DMS 273 treated with DMSO at 0.1 percent for 48 hours (cell line): Measurements from ENCODE around the gene TYW3.
"Not testable (repeated sequence)": the region's sequence is repeated elsewhere in the genome, so short reads cannot be mapped to it uniquely, and the experiment has no call there.

Source experiments
- DNase-seq: peaks from one replicate; lab custom pipeline; 2025; lab: John Stamatoyannopoulos, UW

The TYW3 gene

DNA sequence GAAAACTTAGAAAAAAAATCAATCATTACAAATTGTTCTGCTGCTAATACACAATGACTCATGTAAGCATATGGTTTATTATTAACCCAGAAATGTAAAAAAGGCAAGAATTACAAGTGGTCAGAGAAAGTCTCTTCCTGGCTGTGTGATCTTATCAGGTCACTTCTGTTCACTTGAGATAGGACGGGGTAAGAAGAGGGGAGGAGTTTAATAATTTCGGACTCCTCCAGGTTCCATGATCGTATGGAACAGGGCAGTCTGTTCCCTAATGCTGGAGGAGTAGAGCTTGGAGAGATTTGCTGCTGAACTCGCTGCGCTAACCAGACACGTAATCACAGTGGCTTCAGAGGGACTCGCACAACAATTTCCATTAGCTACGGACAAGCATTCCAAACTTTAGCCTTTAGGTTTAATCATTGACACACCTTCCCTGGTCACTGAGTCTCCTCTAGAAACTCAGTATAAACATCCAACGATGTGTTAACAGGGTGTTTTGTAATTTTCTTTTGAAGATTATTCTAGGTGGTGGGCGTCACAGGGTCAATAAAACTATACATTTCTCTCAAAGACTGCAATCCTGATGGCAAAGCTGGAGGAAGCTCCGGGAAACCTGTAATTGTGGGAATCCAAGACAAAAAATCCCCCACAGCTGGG lies 1.4 kb upstream of the TYW3 start:
- DNase-seq, result no peak

DNA sequence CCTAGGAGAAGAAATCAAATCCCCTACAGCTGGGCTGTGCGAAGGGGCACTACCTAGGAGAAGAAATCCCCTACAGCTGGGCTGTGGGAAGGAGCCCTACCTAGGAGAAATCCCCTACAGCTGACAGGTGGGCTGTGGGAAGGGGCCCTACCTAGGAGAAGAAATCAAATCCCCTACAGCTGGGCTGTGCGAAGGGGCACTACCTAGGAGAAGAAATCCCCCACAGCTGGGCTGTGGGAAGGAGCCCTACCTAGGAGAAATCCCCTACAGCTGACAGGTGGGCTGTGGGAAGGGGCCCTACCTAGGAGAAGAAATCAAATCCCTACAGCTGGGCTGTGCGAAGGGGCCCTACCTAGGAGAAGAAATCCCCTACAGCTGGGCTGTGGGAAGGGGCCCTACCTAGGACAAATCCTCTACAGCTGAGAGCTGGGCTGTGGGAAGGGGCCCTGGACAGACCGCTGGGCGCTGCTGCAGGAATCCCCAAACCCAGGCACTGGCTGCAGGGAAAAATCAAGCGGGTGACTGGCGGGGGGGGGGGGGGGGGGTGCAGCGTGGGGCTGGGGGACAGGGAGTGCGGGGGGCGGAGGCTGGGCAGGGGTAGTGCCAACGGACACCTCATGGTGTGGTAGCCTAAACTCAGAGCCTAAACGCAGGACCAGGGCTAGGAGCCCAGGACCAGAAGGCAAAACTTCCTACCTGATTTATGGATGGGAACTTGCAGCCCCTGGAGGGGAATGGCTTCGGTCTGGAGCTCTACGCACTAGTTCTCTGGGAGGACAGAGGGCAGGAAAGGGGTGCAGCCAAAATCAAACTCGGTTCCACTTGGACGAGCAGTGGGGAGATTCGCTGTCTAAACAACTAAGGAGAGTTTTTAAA lies 643 bp upstream of the TYW3 start:
- peak; percentile 48 for DNase-seq

DNA sequence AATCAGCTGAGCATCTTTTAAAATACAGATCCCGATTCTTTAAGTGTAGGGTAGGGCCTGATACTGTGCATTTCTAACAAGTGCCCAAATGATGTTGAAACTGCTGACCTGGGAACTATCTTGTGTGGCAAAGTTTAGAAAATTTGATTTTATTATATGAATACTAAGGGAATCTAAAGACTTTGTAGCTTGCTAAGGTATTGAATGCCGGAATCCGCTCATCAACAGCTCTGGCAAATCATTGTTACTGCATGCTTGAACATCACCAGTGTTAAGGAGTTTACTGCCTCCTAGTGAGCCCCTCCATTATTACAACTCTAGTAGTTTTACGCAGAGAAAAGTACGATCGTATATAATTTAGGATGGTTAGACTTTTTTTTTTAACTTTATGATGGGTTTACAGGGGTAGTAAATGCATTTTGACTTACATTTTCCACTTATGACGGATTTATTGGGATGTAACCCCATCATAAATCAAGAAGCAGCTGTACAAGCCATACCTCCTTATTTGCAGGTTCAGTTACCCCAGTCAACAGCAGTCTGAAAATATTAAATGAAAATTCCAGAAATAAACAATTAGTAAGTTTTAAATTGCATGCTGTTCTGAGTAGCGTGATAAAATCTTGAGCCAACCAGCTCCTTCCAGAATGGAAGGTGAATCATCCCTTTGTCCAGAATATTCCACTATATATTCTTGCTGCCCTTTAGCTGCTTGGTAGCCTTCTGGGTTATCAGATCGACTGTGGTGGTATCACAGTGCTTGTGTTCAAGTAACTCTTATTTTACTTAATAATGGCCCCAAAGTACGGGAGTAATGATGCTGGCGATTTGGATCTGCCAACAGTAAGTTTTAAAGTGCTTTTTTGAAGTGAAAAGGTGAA lies 892 bp downstream of the TYW3 start:
- peak; percentile 76 for DNase-seq

DNA sequence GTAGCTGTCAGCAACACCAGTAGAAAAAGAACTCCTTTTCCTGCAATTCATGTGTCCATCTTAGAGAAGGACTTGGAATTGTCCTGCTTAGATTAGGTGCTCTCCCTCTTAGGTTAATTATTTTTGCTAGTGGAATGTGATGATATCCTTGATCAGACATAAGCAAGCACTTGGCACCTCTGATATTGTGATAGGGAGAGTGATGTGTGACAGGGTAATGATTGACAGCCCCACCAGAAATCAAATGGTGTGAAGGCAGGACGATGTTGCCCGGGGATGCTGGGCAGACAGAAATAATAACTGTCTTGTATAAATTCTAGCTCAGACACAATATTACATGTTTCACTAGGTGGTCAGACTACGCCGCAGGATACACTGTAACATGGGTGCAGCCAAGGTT lies 4.4 kb downstream of the TYW3 start:
- no peak for DNase-seq

DNA sequence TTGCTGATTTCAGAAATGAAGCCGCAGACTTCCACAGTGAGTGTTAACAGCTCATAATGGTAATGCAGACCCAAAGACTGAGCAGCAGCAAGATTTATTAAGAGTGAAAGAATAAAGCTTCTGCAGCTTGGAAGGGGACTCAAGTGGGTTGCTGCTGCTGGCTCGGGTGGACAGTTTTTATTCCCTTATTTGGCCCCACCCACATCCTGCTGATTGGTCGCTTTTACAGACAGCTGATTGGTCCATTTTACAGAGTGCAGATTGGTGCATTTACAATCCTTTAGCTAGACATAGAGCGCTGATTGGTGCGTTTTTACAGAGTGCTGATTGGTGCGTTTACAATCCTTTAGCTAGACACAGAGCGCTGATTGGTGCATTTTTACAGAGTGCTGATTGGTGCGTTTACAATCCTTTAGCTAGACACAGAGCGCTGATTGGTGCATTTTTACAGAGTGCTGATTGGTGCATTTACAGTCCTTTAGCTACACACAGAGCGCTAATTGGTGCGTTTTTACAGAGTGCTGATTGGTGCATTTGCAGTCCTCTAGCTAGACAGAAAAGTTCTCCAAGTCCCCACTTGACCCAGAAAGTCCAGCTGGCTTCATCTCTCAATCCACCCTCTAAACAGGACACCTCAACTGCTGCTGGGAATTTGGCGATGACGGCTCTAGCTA lies 7.5 kb downstream of the TYW3 start:
- DNase-seq, result not testable (repeated sequence)

DNA sequence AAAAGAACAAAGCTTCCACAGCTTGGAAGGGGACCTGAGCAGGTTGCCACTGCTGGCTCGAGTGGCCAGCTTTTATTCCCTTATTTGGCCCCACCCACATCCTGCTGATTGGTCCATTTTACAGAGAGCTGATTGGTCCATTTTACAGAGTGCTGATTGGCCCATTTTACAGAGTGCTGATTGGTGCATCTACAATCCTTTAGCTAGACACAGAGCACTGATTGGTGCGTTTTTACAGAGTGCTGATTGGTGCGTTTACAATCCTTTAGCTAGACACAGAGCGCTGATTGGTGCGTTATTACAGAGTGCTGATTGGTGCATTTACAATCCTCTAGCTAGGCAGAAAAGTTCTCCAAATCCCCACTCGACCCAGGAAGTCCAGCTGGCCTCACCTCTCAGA lies 12.3 kb downstream of the TYW3 start:
- not testable (repeated sequence) for DNase-seq

DNA sequence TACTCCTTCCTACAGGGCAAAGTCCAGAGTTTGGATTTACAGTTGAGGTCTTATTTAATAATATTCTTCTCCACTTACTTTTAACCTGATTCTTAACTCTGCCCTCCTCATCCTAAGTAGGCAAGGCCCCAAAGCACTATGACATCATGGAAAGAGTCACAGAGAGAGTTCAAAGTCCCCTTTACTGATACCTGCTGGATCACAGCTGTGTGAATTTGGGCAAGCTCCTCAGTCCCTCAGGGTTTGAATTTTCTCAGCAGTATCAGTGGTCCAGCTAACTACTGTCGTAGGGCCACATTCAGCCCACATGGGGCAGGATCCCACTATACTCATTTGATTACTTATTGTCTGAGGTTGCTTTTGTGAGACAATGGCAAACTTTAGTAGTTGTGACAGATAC lies 16.0 kb downstream of the TYW3 start:
- DNase-seq, result no peak

DNA sequence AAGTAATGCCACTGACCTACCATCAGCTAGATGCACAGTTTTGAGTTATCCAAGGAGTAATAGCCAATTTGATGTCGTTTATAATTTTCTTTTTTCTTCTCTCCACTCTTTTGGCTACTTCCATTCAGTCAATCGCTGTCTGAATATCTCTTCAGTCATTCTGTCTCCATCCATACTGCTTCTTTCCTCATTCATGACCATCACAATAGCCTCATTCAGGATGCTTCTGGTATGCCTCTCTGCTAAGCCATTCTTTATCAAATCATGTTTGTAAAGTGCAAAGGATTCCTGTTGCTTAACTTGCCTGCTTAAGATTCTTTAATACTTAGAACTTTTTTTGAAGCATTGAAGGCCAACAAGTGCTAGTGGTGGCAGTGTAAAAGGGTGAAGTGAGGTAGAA lies 20.2 kb downstream of the TYW3 start:
- DNase-seq, result no peak

DNA sequence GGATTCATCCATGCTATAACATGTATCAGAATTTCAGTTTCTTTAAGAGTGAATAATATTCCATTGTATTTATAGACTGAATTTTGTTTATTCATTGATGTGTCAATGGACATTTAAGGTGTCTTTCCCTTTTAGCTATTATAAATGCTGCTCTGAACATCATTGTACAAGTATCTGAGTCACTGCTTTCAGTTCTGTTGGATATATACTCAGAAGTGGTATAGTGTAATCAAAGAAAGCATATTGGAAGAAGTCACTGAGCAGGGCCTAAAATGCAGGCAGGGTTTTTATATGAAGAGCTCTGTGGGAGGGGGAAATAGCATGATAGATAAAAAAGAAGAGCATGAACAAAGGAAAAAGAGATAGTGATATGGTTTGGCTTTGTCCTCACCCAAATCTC lies 22.5 kb downstream of the TYW3 start:
- no peak for DNase-seq

DNA sequence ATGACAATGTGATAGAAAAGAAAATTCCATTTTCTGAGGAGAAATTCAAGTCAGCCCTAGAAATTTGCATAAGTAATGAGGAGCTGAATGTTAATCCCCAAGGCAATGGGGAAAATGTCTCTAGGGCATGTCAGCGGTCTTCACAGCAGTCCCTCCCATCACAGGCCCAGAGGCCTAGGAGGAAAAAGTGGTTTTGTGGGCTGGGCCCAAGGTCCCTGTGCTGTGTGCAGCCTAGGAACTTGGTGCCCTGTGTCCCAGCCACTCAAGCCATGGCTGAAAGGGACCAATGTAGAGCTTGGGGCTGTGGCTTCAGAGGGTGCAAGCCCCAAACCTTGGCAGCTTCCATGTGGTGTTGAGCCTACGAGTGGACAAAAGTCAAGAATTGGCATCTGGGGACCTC lies 23.7 kb downstream of the TYW3 start:
- not testable (repeated sequence) for DNase-seq

DNA sequence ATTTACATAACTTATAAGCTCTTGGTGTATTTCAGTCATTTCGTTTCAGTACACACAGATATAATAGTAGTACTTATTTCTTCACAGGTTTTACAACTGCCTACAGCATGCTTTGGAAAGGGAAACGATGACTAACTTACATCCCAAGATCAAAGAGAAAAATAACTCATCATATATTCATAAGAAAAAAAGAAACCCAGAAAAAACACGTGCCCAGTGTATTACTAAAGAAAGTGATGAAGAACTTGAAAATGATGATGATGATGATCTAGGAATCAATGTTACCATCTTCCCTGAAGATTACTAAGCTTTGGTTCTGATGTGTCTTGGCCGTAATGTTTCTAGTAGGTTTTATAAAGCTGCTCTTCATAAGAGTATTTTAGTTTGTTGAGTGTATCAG lies 30.9 kb downstream of the TYW3 start:
- no peak for DNase-seq

DNA sequence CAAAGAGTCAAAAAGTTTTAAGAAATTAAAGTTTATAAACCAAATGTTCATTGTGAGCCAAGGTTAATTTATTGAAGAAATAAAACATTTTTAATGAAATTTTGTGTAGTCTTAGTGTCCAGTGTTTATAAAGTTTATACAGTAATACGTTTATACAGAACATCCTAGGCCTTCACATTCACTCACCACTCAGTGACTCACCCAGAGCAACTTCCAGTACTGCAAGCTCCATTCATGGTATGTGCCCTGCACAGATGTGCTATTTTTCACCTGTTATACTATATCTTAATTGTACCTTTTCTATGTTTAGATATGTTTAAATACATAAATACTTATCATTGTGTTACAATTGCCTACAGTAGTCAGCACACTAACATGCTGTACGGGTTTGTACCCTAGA lies 33.6 kb downstream of the TYW3 start:
- DNase-seq, result no peak

DNA sequence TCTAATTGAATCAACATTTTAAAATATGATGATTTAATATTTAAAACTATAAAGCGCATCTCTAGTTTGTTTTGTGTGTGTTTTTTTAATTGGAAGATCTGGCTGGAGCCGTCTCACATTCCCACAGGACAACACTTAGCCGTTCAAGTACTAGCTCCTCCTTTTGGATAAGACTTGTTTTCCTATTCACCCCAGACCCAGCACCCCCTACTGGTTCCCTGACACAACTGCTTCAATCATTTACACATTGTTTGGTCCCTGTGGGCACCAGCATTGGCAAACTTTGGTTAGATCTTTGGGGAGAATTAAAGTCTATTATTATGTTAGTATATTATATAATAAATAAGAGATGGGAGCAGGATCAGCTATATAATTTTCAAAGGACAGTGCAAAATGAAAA lies 34.5 kb downstream of the TYW3 start:
- DNase-seq, result no peak

DNA sequence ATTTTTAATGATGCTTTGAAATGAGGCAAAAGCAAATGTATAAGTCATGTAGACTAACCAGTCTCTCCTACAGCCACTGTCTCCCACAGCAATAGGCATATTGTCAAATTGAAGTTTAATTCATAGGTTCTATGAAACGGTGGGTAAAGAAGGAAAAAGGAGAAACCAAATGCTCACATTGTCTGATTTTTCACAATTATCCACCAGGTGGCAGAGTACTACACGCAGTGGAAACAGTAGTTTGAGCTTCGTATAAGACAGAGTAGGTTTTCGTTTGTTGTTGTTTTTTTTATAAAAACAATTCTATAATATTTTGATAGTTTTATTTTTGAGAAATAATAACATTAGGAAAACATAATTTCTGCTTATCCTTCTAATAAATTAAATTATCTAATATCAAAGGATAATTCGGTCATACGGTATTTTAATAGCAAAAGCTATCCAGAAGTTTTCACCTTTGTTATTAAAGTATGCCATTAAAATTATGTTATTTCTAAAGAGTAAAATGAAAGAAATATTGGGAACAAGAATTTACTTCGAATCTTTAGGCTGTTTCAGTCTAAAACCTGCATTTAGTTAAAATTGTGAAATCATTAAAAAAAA lies 39.1 kb downstream of the TYW3 start:
- DNase-seq, result no peak

DNA sequence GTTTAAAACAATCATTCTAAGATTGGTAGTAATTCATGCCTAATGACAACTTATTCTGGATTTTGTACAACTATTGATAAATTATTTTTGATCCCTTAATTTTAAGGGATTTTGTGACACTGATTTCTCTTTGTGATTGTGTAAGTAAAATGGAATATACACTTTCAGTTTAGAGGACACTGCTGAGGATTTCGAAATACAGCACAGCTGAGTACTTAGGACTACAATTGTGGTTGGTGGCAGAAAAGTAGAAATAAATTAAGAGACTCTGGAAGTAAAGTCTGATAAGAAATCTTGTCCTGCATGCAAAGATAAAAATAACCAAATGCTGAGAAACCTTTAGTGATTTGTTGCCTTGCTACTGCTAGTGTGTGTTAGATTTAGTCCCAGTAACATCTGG lies 40.0 kb downstream of the TYW3 start:
- DNase-seq, result no peak

DNA sequence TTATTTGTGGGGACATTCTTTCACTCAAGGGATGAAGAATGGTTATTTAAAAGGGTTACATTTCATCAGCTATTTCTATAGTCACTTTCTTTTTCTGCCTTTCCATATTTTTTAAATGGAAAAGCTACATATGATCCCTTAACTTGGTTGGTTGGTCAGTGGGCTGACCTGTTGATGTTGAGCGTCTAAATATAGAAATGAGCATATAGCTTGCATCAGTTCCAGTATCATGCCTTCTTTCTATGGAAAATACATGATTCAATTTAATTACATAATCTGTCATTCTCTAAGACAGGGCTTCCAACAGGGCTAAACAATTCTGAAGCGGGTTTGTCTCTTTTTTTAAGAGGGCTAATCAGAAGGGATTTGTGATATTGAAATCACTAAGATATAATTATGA lies 40.6 kb downstream of the TYW3 start:
- no peak for DNase-seq

DNA sequence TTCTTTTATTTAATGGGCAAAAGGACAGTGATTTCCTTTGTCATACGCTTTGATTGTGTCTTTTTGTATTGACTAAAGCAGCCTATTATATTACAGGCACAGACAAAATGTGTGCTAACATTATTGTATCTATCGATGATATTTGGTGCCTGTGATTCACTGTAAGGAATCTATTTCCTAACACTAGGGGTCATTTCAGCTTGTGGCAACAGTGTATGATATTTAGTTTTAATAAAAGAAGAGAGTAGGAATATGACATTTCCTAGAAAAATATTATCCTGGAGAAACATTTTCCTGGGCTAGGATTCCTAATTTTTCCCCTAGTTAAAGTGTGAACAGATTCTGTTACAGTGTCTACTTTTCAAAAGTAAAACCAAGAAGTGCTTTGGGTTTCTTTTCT lies 42.8 kb downstream of the TYW3 start:
- DNase-seq, result no peak

DNA sequence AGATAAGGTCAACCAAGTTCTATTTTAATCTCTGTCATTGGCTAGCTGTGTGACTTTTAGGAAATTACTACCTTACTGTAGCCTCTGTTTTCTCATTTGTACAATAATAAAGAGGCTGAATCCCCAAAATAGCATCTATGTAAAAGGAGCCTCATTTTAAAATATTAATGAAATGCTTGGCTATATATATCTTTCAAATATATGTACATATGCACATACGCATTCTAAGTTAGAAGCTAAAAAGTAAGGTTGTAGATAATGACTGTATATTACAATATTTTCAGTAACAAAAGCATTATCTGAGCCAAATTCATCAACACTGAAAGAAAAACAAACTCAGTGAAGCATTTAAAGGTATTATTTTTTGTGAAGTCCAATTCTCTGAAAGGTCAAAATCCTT lies 44.6 kb downstream of the TYW3 start:
- DNase-seq, result no peak

DNA sequence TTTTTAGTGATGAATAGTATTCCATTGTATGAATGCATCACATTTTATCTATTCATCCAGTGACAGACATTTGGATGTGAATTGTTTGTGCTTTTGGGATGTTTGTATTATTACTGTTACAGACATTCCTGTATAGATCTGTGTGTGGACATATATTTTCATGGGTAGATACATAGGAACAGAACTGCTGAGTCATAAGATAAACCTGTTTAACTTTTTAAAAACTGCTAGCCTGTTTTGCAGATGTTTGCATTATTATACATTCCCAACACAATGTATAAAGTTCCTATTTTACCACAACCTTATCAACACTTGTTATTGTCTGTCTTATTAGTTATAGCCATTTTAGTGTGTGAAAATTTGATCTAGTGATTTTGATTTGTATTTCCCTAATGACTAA lies 46.8 kb downstream of the TYW3 start:
- no peak for DNase-seq

DNA sequence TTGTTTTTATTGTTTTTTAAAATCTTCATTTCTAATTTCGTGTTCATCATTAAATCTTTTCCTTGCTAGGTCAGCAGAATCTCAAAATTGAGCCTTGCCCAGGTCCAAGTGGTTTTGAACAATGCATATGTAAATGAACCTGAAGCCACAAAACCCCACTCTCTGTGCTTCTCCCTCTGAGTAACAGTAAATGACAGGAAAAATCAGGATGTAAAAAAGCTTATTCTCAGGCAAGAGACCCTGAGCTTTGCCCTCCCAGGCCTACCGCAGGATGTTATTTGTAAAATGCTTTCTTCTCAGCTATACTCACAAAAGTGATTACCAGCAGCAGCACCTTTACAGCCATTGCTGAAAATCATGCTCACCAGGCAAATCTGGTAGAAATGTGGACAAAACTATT lies 47.6 kb downstream of the TYW3 start:
- no peak for DNase-seq

DNA sequence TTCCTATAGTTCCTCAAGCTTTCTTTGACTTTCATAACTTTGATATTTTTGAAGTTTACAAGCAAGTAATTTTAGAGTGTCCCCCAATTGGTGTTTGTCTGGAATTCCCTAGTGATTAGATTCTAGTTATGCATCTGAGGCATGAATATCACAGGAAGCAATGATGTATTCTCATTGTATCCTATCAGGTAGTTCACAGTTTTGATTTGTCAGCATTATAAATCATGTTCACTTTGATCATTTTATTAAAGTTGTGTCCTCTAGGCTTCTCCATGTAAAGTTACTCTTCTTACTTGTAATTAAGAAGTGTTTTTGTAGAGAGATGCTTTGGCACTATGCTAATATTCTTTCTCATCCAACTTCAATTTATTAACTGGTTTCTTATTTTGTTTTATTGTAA lies 53.0 kb downstream of the TYW3 start:
- no peak for DNase-seq

DNA sequence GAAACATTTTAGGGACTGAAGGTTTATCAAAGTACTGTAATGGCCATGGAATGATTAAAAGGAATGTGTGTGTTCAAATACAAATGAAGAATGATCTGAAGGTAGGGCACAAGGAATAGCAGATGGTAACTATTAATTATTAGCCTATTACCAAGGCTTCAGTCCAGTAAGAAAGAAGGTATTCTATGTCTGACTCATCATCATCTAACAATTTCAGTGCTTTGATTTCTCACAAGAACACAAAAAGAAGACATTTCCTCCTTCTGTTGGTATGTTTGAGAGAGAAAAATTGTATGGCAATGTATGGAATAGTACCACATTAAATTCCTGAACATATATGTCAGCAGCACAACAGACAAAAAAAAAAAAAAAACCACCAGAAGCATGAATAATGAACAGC lies 57.5 kb downstream of the TYW3 start:
- DNase-seq, result no peak
